ENCODE measurements around the gene AARS2. TPM values are rescaled to one million over a fixed set of nuclear protein-coding genes. Genes with fewer than 3 reads are reported as not detected.

Gene AARS2
- total and polyA plus RNA-seq, 2 of the 8 experiments (the other 6 are each of a cell fraction or from before 2014, with no cell fraction given): 8.6 to 20.4 TPM

- Histone ChIP-seq H2BK5ac (ENCODE audit: low read depth, low read length) (no peak overlapping the region), H2BK20ac (ENCODE audit: low read length) (no peak overlapping the region), H3K27ac (ENCODE audit: low read depth, low read length) (no peak overlapping the region), H2BK120ac (replicated peaks; ENCODE audit: low read depth, low read length) (no peak overlapping the region), H3K4me2 (ENCODE audit: insufficient read depth in 1 of 2, low read depth in 2 of 2, low read length in 2 of 2) (no peak overlapping the region), H2BK15ac (ENCODE audit: low read length) (no peak overlapping the region), H3K4me3 (ENCODE audit: extremely low read depth in 1 of 4, insufficient read depth in 2 of 4, low read depth in 3 of 4, low read length in 4 of 4) (no peak overlapping the region), H3K4ac (replicated peaks; ENCODE audit: insufficient read length, low read depth, low read length) (no peak overlapping the region), H3K23me2 (ENCODE audit: low read depth, low read length) (peaks cover 17% of the 10 kb centered on the region), H3K36me3 (ENCODE audit: control insufficient read depth in 2 of 4, insufficient read depth in 4 of 4, low read length in 3 of 4) (peaks cover 4 to 13% (median 11%) of the 10 kb centered on the region in 4 experiments; a peak in 6 of 8 replicates), H4K8ac (ENCODE audit: extremely low read depth, insufficient read depth, low read length) (no peak overlapping the region), H3K18ac (ENCODE audit: extremely low read depth, low read length) (no peak overlapping the region), H3K4me1 (replicated peaks in 1 of 4; ENCODE audit: control insufficient read depth in 3 of 4, insufficient read depth in 4 of 4, low read length in 3 of 4) (peaks cover 6 to 42% (median 21%) of the 10 kb centered on the region in 4 experiments), H2AK5ac (ENCODE audit: low read depth, low read length) (no peak overlapping the region), H3K79me2 (ENCODE audit: control insufficient read depth in 1 of 2, insufficient read depth in 2 of 2, low read length in 2 of 2) (peaks cover 0 to 22% of the 10 kb centered on the region in 2 experiments; a peak in 2 of 4 replicates), H4K5ac (ENCODE audit: insufficient read length, low read depth, low read length) (no peak overlapping the region), H3K9ac (replicated peaks in 1 of 4; ENCODE audit: extremely low read depth in 1 of 4, low read depth in 3 of 4, low read length in 3 of 4) (no peak overlapping the region), H4K91ac (replicated peaks; ENCODE audit: insufficient read length, low read length) (no peak overlapping the region), H3K27me3 (replicated peaks in 1 of 4; ENCODE audit: control insufficient read depth in 3 of 4, extremely low read depth in 1 of 4, insufficient read depth in 3 of 4, low read length in 3 of 4) (no peaks in the 10 kb centered on the region; a peak in 1 of 7 replicates), H3K9me3 (ENCODE audit: insufficient read depth in 2 of 2, low read depth in 1 of 2, low read length in 1 of 2) (no peaks in the 10 kb centered on the region), H3K14ac (ENCODE audit: insufficient read length) (no peak overlapping the region), H2BK12ac (ENCODE audit: low read depth, low read length) (no peak overlapping the region), H3K79me1 (ENCODE audit: low read depth, low read length) (peaks cover 7% of the 10 kb centered on the region; the same call in 1 of the 2 replicates), H3K23ac (ENCODE audit: insufficient read length) (no peak overlapping the region), H3K56ac (replicated peaks; ENCODE audit: insufficient read length, low read depth, low read length) (no peak overlapping the region), H4K20me1 (replicated peaks in 1 of 2; ENCODE audit: control insufficient read depth in 1 of 2, insufficient read depth in 2 of 2, low read length in 2 of 2) (peaks cover 1 to 9% of the 10 kb centered on the region in 2 experiments), H2AFZ (ENCODE audit: low read length) (no peak overlapping the region)
- DNase-seq (ENCODE audit: low read depth in 1 of 2, low spot score in 2 of 2) (no peak), FAIRE-seq (no peak)
- ChIA-PET POLR2A (ENCODE audit: partially characterized antibody) (interaction anchor here (0.9 to 15.1 kb wide), 2 partner anchors 19 to 61 kb away, joined by 3 to 581 read pairs; partner anchors contain the start of gene HSP90AB1), CTCF (ENCODE audit: partially characterized antibody) (interaction anchor here (1.7 kb wide), 1 partner anchor 25 kb away, joined by 4 read pairs; no protein-coding TSS in a partner anchor)
- WGBS, 2 experiments (ENCODE audit: extremely low coverage in 1 of 2, insufficient coverage in 1 of 2, insufficient read length in 1 of 2, insufficient replicate concordance in 2 of 2, low coverage in 1 of 2, low lambda C conversion rate in 2 of 2, missing lambda C conversion rate in 1 of 2): 94% methylated on average over 8 of the region's 8 CpGs; no CpG with 5 or more reads in 1 of the 2 experiments
- TF ChIP-seq FOSL1 (IDR thresholded peaks at IDR 0.05; ENCODE audit: insufficient read depth, low read depth, low read length) (no peak), RXRA (IDR thresholded peaks at IDR 0.05; ENCODE audit: insufficient read depth, low read depth, low read length) (no peak), KDM5A (IDR thresholded peaks at IDR 0.05; ENCODE audit: low read length) (no peak), ATF3 (IDR thresholded peaks at IDR 0.05; ENCODE audit: insufficient read depth, low read depth, low read length) (no peak), POLR2AphosphoS5 (IDR thresholded peaks at IDR 0.05; ENCODE audit: low read depth, low read length) (no peak), TCF12 (IDR thresholded peaks at IDR 0.05; ENCODE audit: low read depth, low read length) (no peak), KDM4A (IDR thresholded peaks at IDR 0.05; ENCODE audit: low read depth, low read length, severe bottlenecking) (no peak), RAD21 (IDR thresholded peaks at IDR 0.05 in 1 of 2, conservative IDR thresholded peaks at IDR 0.05 in 1 of 2; ENCODE audit: low read depth in 2 of 2, low read length in 2 of 2) (no peak), EGR1 (IDR thresholded peaks at IDR 0.05; ENCODE audit: borderline replicate concordance, low read depth, low read length) (no peak), NANOG (IDR thresholded peaks at IDR 0.05; ENCODE audit: insufficient read depth, low read depth, low read length, poor library complexity, severe bottlenecking) (no peak), NRF1 (IDR thresholded peaks at IDR 0.05; ENCODE audit: low read depth, low read length) (no peak), MAX (IDR thresholded peaks at IDR 0.05) (no peak), SIRT6 (IDR thresholded peaks at IDR 0.05; ENCODE audit: low read length) (no peak)
These were observed 53.1 kb downstream of the AARS2 start for GRCh38 chr6:44260011-44260410.
